ENCODE measurements around the gene GRPEL2. TPM values are rescaled to one million over a fixed set of nuclear protein-coding genes. Genes with fewer than 3 reads are reported as not detected.

GRPEL2 gene
- total and polyA plus RNA-seq, 2 experiments from 2014 or later: 20.2 to 62.2 TPM

DNA sequence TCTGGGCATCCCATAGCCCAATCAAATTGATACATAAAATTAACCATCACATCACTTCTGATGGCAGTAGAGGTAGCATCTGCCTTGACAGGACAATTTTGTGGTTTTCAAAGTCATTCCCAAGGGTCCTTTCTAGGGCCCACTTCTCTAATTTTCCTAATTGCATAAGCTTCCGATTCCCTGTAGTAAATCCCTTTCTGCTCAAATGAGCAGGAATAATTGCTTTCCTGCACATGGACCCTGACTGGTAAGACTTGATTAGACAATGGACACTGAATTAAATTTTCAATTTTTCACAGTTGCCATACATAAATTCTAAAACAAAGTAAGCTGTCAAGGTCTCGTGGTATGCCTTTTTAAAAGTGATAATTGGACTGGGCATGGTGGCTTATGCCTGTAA lies 55.8 kb downstream of the GRPEL2 start (continued):
- TF ChIP-seq, protein P1, sequence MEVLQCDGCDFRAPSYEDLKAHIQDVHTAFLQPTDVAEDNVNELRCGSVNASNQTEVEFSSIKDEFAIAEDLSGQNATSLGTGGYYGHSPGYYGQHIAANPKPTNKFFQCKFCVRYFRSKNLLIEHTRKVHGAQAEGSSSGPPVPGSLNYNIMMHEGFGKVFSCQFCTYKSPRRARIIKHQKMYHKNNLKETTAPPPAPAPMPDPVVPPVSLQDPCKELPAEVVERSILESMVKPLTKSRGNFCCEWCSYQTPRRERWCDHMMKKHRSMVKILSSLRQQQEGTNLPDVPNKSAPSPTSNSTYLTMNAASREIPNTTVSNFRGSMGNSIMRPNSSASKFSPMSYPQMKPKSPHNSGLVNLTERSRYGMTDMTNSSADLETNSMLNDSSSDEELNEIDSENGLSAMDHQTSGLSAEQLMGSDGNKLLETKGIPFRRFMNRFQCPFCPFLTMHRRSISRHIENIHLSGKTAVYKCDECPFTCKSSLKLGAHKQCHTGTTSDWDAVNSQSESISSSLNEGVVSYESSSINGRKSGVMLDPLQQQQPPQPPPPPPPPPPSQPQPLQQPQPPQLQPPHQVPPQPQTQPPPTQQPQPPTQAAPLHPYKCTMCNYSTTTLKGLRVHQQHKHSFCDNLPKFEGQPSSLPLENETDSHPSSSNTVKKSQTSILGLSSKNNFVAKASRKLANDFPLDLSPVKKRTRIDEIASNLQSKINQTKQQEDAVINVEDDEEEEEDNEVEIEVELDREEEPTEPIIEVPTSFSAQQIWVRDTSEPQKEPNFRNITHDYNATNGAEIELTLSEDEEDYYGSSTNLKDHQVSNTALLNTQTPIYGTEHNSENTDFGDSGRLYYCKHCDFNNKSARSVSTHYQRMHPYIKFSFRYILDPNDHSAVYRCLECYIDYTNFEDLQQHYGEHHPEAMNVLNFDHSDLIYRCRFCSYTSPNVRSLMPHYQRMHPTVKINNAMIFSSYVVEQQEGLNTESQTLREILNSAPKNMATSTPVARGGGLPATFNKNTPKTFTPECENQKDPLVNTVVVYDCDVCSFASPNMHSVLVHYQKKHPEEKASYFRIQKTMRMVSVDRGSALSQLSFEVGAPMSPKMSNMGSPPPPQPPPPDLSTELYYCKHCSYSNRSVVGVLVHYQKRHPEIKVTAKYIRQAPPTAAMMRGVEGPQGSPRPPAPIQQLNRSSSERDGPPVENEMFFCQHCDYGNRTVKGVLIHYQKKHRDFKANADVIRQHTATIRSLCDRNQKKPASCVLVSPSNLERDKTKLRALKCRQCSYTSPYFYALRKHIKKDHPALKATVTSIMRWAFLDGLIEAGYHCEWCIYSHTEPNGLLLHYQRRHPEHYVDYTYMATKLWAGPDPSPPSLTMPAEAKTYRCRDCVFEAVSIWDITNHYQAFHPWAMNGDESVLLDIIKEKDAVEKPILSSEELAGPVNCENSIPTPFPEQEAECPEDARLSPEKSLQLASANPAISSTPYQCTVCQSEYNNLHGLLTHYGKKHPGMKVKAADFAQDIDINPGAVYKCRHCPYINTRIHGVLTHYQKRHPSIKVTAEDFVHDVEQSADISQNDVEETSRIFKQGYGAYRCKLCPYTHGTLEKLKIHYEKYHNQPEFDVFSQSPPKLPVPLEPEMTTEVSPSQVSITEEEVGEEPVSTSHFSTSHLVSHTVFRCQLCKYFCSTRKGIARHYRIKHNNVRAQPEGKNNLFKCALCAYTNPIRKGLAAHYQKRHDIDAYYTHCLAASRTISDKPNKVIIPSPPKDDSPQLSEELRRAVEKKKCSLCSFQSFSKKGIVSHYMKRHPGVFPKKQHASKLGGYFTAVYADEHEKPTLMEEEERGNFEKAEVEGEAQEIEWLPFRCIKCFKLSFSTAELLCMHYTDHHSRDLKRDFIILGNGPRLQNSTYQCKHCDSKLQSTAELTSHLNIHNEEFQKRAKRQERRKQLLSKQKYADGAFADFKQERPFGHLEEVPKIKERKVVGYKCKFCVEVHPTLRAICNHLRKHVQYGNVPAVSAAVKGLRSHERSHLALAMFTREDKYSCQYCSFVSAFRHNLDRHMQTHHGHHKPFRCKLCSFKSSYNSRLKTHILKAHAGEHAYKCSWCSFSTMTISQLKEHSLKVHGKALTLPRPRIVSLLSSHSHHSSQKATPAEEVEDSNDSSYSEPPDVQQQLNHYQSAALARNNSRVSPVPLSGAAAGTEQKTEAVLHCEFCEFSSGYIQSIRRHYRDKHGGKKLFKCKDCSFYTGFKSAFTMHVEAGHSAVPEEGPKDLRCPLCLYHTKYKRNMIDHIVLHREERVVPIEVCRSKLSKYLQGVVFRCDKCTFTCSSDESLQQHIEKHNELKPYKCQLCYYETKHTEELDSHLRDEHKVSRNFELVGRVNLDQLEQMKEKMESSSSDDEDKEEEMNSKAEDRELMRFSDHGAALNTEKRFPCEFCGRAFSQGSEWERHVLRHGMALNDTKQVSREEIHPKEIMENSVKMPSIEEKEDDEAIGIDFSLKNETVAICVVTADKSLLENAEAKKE (CRISPR knock-in tag; IDR thresholded peaks at IDR 0.05): no peak
- no peak for TF ChIP-seq STAT1 (IDR thresholded peaks at IDR 0.05; ENCODE audit: unreplicated experiment)
- TF ChIP-seq ZNF331 (CRISPR knock-in tag; IDR thresholded peaks at IDR 0.05; ENCODE audit: low read depth): no peak

DNA sequence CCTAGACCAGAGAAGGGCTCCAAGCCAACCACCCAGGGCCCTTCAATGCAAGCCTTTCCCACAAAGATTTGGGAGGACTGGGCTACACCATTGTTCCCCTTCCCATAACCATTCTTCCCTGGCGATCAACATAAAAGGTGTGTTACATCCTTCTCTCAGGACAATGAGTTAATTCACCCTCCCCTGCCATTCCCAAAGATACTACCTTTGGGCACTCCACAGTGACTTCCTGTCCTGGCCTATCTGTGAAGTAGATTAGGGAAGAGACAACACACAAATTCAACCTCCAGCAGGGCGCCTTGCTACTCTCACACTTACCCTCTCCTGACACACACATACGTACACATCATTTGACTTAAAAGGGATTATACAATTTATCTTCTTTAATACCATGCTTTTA lies 57.0 kb downstream of the GRPEL2 start:
- ATAC-seq (no peak), DNase-seq (ENCODE audit: low spot score) (no peak)
- H3K27me3 ChIP-seq (ENCODE audit: insufficient read depth): no peaks in the 10 kb centered on the region
- H4K20me1 ChIP-seq (replicated peaks; ENCODE audit: insufficient read depth): no peaks in the 10 kb centered on the region
- H3F3A ChIP-seq (replicated peaks; ENCODE audit: low read depth): no peaks in the 10 kb centered on the region
- H3K9me2 ChIP-seq (ENCODE audit: insufficient read depth): no peaks in the 10 kb centered on the region
- H3K4me3 Mint-ChIP-seq: no peak overlapping the region
- no peaks in the 10 kb centered on the region; the same call in 2 of the 3 replicates for H3K36me3 Mint-ChIP-seq (ENCODE audit: low read depth)
- H2AFZ ChIP-seq: peak overlapping the region; percentile 10; the same call in 1 of the 2 replicates
- H3K27ac Mint-ChIP-seq: peak overlapping the region; percentile 11; the same call in 1 of the 2 replicates
- H3K27me3 Mint-ChIP-seq (ENCODE audit: insufficient read depth, low read depth, poor library complexity): peaks cover 5% of the 10 kb centered on the region
- H3K27ac ChIP-seq (ENCODE audit: low read depth): no peak overlapping the region
- H3K9me3 Mint-ChIP-seq: no peaks in the 10 kb centered on the region
- no peak overlapping the region for H3K4me2 ChIP-seq
- no peaks in the 10 kb centered on the region for H3K79me2 ChIP-seq (replicated peaks; ENCODE audit: insufficient read depth)
- no peaks in the 10 kb centered on the region for H3K4me1 ChIP-seq (ENCODE audit: insufficient read depth)
- H3K4me1 Mint-ChIP-seq: peaks cover 27% of the 10 kb centered on the region
- H3K4me3 ChIP-seq: no peak overlapping the region
- no peaks in the 10 kb centered on the region for H3K36me3 ChIP-seq (ENCODE audit: insufficient read depth)
- TF ChIP-seq POLR2AphosphoS5 (IDR thresholded peaks at IDR 0.05; ENCODE audit: low read depth) (no peak), CREB1 (CRISPR knock-in tag; IDR thresholded peaks at IDR 0.05; ENCODE audit: low read depth) (no peak), NANOG (IDR thresholded peaks at IDR 0.05; ENCODE audit: borderline replicate concordance) (no peak), ZNF114 (CRISPR knock-in tag; IDR thresholded peaks at IDR 0.05) (no peak), JUNB (IDR thresholded peaks at IDR 0.05; ENCODE audit: unreplicated experiment) (no peak), EZH2 (IDR thresholded peaks at IDR 0.05; ENCODE audit: low read depth, unreplicated experiment) (no peak), ZNF331 (CRISPR knock-in tag; IDR thresholded peaks at IDR 0.05; ENCODE audit: low read depth) (no peak), EZH2phosphoT487 (IDR thresholded peaks at IDR 0.05; ENCODE audit: unreplicated experiment) (no peak)
- TF ChIP-seq, protein P2, sequence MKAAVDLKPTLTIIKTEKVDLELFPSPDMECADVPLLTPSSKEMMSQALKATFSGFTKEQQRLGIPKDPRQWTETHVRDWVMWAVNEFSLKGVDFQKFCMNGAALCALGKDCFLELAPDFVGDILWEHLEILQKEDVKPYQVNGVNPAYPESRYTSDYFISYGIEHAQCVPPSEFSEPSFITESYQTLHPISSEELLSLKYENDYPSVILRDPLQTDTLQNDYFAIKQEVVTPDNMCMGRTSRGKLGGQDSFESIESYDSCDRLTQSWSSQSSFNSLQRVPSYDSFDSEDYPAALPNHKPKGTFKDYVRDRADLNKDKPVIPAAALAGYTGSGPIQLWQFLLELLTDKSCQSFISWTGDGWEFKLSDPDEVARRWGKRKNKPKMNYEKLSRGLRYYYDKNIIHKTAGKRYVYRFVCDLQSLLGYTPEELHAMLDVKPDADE (IDR thresholded peaks at IDR 0.05): no peak
- TF ChIP-seq, protein P3, sequence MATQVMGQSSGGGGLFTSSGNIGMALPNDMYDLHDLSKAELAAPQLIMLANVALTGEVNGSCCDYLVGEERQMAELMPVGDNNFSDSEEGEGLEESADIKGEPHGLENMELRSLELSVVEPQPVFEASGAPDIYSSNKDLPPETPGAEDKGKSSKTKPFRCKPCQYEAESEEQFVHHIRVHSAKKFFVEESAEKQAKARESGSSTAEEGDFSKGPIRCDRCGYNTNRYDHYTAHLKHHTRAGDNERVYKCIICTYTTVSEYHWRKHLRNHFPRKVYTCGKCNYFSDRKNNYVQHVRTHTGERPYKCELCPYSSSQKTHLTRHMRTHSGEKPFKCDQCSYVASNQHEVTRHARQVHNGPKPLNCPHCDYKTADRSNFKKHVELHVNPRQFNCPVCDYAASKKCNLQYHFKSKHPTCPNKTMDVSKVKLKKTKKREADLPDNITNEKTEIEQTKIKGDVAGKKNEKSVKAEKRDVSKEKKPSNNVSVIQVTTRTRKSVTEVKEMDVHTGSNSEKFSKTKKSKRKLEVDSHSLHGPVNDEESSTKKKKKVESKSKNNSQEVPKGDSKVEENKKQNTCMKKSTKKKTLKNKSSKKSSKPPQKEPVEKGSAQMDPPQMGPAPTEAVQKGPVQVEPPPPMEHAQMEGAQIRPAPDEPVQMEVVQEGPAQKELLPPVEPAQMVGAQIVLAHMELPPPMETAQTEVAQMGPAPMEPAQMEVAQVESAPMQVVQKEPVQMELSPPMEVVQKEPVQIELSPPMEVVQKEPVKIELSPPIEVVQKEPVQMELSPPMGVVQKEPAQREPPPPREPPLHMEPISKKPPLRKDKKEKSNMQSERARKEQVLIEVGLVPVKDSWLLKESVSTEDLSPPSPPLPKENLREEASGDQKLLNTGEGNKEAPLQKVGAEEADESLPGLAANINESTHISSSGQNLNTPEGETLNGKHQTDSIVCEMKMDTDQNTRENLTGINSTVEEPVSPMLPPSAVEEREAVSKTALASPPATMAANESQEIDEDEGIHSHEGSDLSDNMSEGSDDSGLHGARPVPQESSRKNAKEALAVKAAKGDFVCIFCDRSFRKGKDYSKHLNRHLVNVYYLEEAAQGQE (IDR thresholded peaks at IDR 0.05; ENCODE audit: unreplicated experiment): no peak
- TF ChIP-seq, protein P4, sequence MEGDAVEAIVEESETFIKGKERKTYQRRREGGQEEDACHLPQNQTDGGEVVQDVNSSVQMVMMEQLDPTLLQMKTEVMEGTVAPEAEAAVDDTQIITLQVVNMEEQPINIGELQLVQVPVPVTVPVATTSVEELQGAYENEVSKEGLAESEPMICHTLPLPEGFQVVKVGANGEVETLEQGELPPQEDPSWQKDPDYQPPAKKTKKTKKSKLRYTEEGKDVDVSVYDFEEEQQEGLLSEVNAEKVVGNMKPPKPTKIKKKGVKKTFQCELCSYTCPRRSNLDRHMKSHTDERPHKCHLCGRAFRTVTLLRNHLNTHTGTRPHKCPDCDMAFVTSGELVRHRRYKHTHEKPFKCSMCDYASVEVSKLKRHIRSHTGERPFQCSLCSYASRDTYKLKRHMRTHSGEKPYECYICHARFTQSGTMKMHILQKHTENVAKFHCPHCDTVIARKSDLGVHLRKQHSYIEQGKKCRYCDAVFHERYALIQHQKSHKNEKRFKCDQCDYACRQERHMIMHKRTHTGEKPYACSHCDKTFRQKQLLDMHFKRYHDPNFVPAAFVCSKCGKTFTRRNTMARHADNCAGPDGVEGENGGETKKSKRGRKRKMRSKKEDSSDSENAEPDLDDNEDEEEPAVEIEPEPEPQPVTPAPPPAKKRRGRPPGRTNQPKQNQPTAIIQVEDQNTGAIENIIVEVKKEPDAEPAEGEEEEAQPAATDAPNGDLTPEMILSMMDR (conservative IDR thresholded peaks at IDR 0.05; ENCODE audit: low read depth in 2 of 2): no peak
